GM21447 (cell line): ENCODE measurements around the gene BTBD3.

Experiments
- ATAC-seq: cut with Tn5 transposase; IDR thresholded peaks from one replicate; pipeline ENCODE4 v1.9.1; 2021; ENCODE audit not compliant: unreplicated experiment

The BTBD3 gene

GRCh38 chr20:11912659-11913415 is 4.9 kb upstream of the BTBD3 start:
- no peak for ATAC-seq

- ATAC-seq = no peak
Measured at GRCh38 chr20:11918391-11918845, 725 bp downstream of the BTBD3 start.

GRCh38 chr20:11918981-11919380 is 1.3 kb downstream of the BTBD3 start:
- ATAC-seq = no peak

- no peak for ATAC-seq
Measured at GRCh38 chr20:11919581-11919980, 1.9 kb downstream of the BTBD3 start.

GRCh38 chr20:11920083-11920482 is 2.4 kb downstream of the BTBD3 start:
- ATAC-seq = no peak

- no peak for ATAC-seq
Measured at GRCh38 chr20:11921321-11921720, 3.6 kb downstream of the BTBD3 start.

- no peak for ATAC-seq
Measured at GRCh38 chr20:11922561-11922960, 4.9 kb downstream of the BTBD3 start.

GRCh38 chr20:11924923-11925322 is 7.2 kb downstream of the BTBD3 start:
- ATAC-seq = no peak

GRCh38 chr20:11926292-11926998 is 8.8 kb downstream of the BTBD3 start:
- ATAC-seq = no peak

- no peak for ATAC-seq
Measured at GRCh38 chr20:11929947-11930346, 12.3 kb downstream of the BTBD3 start.

GRCh38 chr20:11935212-11936154 is 17.8 kb downstream of the BTBD3 start:
- ATAC-seq = no peak

GRCh38 chr20:11936157-11936556 is 18.5 kb downstream of the BTBD3 start:
- no peak for ATAC-seq

- no peak for ATAC-seq
Measured at GRCh38 chr20:11937230-11937629, 19.5 kb downstream of the BTBD3 start.

GRCh38 chr20:11941593-11942246 is 24.0 kb downstream of the BTBD3 start:
- no peak for ATAC-seq

GRCh38 chr20:11943778-11944177 is 26.1 kb downstream of the BTBD3 start:
- ATAC-seq = no peak

GRCh38 chr20:11948806-11949205 is 31.1 kb downstream of the BTBD3 start:
- ATAC-seq = no peak

GRCh38 chr20:11949711-11950110 is 32.0 kb downstream of the BTBD3 start:
- no peak for ATAC-seq

- no peak for ATAC-seq
Measured at GRCh38 chr20:11951696-11952095, 34.0 kb downstream of the BTBD3 start.

GRCh38 chr20:11952639-11953038 is 34.9 kb downstream of the BTBD3 start:
- no peak for ATAC-seq

GRCh38 chr20:11957911-11958310 is 40.2 kb downstream of the BTBD3 start:
- no peak for ATAC-seq

- no peak for ATAC-seq
Measured at GRCh38 chr20:11958855-11959254, 41.2 kb downstream of the BTBD3 start.
